ENCODE results near the gene DNAH2. TPM values are rescaled to one million over a fixed set of nuclear protein-coding genes. Genes with fewer than 3 reads are reported as not detected.

The DNAH2 gene
- total RNA-seq, 4 donors from 2014 or later = 0.08 to 0.31 TPM; not detected in 2

DNA sequence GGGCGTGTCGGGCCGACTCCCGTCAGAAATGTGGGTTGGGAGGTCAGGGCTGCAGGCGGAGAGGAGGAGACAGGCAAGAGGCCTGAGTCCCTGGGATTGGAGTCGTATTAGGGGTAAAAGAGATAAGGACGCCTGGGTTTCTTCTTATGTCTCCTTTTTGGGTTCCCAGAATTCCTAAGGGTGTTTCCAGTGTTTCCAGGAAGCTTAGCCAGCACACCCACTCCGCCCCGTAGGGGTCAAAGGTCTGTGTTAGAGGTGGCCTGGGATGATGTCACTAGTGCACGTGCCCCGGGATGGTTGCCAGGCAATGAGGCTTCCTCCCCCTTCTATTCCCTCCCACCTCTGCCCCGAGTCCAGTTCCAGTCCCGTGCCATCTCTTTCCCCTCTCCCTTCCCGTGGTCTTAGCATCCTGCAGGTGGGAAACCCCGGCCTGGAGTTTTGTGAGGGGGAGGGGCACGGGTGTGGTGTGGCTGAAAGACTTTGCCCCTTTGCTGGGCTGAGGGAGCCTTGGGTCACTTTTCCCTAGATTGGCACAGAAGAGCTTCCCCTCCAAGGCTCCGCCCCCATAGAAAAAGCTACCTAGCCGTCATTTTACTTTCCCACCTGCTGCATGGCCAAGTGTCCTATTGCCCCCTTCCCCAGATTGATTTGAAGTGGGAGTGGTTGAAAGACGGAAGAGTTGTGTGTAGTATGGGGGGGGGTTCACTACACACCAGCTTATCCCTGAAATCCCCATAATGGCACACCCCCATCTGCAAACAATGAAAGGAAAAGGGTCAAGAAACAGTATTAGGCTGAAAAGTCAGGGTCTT lies 119.3 kb downstream of the DNAH2 start:
- TF ChIP-seq EP300 (IDR thresholded peaks at IDR 0.05) (no peak), POLR2A (IDR thresholded peaks at IDR 0.05) (no peak), POLR2AphosphoS5 (IDR thresholded peaks at IDR 0.05) (peak; percentile 85)
- TF ChIP-seq, protein P1, sequence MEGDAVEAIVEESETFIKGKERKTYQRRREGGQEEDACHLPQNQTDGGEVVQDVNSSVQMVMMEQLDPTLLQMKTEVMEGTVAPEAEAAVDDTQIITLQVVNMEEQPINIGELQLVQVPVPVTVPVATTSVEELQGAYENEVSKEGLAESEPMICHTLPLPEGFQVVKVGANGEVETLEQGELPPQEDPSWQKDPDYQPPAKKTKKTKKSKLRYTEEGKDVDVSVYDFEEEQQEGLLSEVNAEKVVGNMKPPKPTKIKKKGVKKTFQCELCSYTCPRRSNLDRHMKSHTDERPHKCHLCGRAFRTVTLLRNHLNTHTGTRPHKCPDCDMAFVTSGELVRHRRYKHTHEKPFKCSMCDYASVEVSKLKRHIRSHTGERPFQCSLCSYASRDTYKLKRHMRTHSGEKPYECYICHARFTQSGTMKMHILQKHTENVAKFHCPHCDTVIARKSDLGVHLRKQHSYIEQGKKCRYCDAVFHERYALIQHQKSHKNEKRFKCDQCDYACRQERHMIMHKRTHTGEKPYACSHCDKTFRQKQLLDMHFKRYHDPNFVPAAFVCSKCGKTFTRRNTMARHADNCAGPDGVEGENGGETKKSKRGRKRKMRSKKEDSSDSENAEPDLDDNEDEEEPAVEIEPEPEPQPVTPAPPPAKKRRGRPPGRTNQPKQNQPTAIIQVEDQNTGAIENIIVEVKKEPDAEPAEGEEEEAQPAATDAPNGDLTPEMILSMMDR (IDR thresholded peaks at IDR 0.05) = no peak
- peak; percentile 11 for ATAC-seq
- WGBS, 2 donors (ENCODE audit: low coverage in 1 of 2) = 0 to 6% methylated on average over 6 to 7 of the region's 19 CpGs
- Histone ChIP-seq H3K9me3 (no peaks in the 10 kb centered on the region), H3K4me1 (peaks cover 6 to 70% (median 49%) of the 10 kb centered on the region in 3 donors), H3K36me3 (peaks cover 0 to 14% of the 10 kb centered on the region in 2 donors), H3K27me3 (no peaks in the 10 kb centered on the region), H3K4me3 (peak overlapping the region; percentile 81 to 86), H3K27ac (peak overlapping the region; percentile 94 to 99 (median 96))

DNA sequence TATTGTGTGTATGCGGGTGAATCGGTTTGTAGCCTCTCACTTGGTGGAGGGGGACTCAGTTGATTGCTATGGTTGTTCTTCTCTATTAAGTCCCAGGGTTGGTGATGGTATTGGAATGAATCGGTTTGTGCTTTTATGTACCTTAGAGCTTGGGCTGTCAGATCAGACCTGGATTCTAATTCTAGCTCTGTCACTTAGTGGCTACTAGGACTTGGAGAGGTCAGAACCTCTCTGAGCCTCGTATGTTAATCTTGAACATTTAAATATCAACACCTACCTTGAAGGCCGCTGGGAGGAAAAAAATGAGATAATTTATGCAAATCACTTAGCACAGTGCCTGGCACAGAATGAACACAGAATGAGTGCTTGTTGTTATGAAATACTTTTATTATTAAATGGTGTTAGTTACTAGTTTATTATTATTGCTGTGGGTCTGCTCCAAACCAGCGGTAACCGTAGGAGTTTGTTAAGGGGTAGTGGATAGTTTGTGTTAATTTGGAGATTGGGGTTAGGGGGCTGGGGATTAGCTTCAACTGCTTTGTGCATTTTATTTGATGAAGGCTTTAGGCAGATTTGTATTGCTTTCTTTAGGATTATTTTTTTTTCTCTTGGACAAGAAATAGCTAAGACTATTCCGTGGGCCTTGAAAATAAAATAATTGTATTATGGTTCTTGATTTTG lies 120.0 kb downstream of the DNAH2 start:
- Histone ChIP-seq H3K4me3 (peak overlapping the region in 1 of 2 donors; percentile 86), H3K36me3 (peaks cover 0 to 14% of the 10 kb centered on the region in 2 donors), H3K27me3 (no peaks in the 10 kb centered on the region), H3K4me1 (peaks cover 6 to 74% (median 49%) of the 10 kb centered on the region in 3 donors), H3K9me3 (no peaks in the 10 kb centered on the region), H3K27ac (peak overlapping the region in 3 of 4 donors; percentile 94 to 99 (median 98))
- TF ChIP-seq EP300 (IDR thresholded peaks at IDR 0.05) = no peak
- TF ChIP-seq POLR2A (IDR thresholded peaks at IDR 0.05) = no peak
- TF ChIP-seq POLR2AphosphoS5 (IDR thresholded peaks at IDR 0.05) = no peak
- TF ChIP-seq, protein P1 (IDR thresholded peaks at IDR 0.05) = no peak
- WGBS, 2 donors (ENCODE audit: low coverage in 1 of 2) = 7 to 10% methylated on average over 6 to 8 of the region's 8 CpGs
- no peak for ATAC-seq

DNA sequence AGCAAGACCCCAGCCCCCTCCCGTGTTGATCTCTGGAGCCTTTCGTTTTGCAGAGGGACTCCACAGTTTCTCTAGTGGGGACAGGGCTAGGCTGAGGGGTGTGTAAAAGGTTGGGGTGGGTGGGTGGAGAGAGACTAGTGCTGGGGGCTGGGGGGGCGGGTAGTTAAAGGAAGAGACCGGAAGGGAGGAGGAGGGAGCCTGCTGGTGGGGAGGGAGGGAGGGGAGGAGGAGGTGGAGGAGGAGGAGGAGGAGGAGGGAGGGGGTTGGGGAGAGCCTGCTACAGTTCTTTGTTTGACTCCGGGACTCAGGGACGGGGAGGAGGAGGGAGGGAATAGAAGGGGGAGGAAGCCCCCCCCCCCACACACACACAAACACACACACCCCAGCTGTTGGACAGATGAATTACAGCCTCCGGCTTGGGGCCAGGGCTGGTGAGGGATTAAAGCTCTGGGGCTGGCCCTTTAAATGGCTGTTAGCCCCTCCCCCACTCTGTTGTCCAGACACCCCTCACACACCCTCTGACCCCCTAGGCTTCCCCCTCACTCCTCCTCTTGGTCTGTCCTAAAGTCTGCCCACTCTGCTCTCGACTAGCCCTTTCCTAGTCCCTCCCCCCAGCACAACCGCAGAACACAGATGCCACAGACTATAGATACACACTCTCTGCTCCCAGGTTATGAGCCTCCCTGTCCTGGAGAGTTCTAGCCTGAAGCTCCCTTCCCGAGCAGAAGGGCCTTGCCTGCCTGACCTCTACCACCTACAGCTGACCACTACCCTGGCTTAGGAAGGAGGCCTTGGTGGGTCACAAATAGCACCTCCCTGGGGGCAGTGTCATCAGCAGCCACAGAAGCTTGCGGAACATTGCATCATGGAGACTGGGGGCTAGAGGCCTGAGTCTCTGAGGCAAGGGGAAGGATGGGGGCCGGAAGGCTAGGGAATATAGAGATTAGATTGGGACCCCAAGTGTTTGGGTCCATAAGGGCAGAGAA lies 120.8 kb downstream of the DNAH2 start:
- no peaks in the 10 kb centered on the region for H3K27me3 ChIP-seq
- no peaks in the 10 kb centered on the region for H3K9me3 ChIP-seq
- peak overlapping the region in 1 of 2 donors; percentile 86 for H3K4me3 ChIP-seq
- H3K36me3 ChIP-seq = peaks cover 0 to 14% of the 10 kb centered on the region in 2 donors
- TF ChIP-seq EP300 (IDR thresholded peaks at IDR 0.05) (no peak), POLR2AphosphoS5 (IDR thresholded peaks at IDR 0.05) (no peak), POLR2A (IDR thresholded peaks at IDR 0.05) (no peak)
- TF ChIP-seq, protein P1 (IDR thresholded peaks at IDR 0.05) = no peak
- no peak for ATAC-seq
- peak overlapping the region in 3 of 4 donors; percentile 90 to 99 (median 98) for H3K27ac ChIP-seq
- H3K4me1 ChIP-seq = peaks cover 6 to 77% (median 45%) of the 10 kb centered on the region in 3 donors
- 14 to 17% methylated on average over 3 of the region's 12 CpGs for WGBS, 2 donors (ENCODE audit: low coverage in 1 of 2)

DNA sequence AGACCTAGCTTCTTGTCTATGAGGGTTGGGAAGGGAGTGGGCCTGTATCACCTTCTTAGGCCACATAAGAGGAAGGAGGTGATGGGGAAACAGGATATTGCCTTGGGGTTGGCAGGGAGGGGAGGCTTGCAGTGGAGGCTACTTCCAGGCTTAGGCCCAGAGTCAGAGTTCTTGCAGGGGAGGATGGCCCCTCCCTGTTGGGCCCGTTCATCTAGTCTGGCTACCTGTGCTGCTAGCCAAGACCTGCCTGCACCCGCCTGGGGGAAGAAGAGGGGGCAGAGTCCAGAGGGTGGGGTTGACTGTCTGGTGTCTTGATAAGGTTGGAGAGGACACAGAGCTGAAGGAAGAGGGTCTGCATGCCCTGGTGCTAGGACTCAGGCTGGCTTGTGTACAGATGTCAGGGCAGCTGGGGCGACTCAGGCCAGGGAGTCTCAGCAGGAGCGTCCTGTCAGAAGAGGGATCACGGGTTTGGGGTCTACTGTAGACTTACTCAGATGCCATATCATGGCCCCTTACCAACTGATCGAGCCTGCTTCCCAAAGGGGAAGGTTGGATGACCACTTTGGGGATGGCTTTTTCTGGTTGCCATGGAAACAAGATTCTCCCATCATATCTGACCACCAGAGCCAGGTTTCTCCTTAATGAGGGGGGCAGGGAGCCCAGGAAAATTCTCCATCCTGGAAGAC lies 121.8 kb downstream of the DNAH2 start:
- Histone ChIP-seq H3K27me3 (no peaks in the 10 kb centered on the region), H3K9me3 (no peaks in the 10 kb centered on the region), H3K4me1 (peaks cover 6 to 83% (median 44%) of the 10 kb centered on the region in 3 donors), H3K4me3 (no peak overlapping the region), H3K36me3 (peaks cover 0 to 14% of the 10 kb centered on the region in 2 donors), H3K27ac (peak overlapping the region in 3 of 4 donors; percentile 90 to 99 (median 98))
- WGBS, 2 donors (ENCODE audit: low coverage in 1 of 2) = 60% methylated on average over 1 of the region's 6 CpGs; no CpG with 5 or more reads in 1 of the 2 donors
- no peak for TF ChIP-seq POLR2AphosphoS5 (IDR thresholded peaks at IDR 0.05)
- TF ChIP-seq, protein P1 (IDR thresholded peaks at IDR 0.05) = no peak
- TF ChIP-seq EP300 (IDR thresholded peaks at IDR 0.05) = no peak
- no peak for TF ChIP-seq POLR2A (IDR thresholded peaks at IDR 0.05)
- no peak for ATAC-seq
